Upper lobe of right lung (tissue), 1 donor: ENCODE data around the gene CDK16. TPM values are rescaled to one million over a fixed set of nuclear protein-coding genes. Genes with fewer than 3 reads are reported as not detected.
A peak's percentile ranks its signal among the peaks of the same experiment; 100 is the strongest.

Source experiments
- ATAC-seq: fragments of 200-7000 bp; cut with Tn5 transposase; one replicate; pipeline ENCODE4 v1.9.1; 2020; ENCODE audit warnings: mild to moderate bottlenecking, moderate library complexity
- DNase-seq: peaks from one replicate; pipeline ENCODE4 v3.0.0-alpha.2; 2020
- H3K27ac ChIP-seq: fragments of 200-600 bp; one replicate; pipeline ENCODE4 v1.8.0; 2022
- H3K27me3 ChIP-seq: fragments of 200-600 bp; one replicate; pipeline ENCODE4 v1.8.0; 2022; ENCODE audit warnings: mild to moderate bottlenecking
- H3K36me3 ChIP-seq: fragments of 200-600 bp; one replicate; pipeline ENCODE4 v1.8.0; 2022
- H3K4me1 ChIP-seq: fragments of 200-600 bp; one replicate; pipeline ENCODE4 v1.8.0; 2022
- H3K4me3 ChIP-seq: fragments of 200-600 bp; one replicate; pipeline ENCODE4 v1.8.0; 2022; ENCODE audit warnings: mild to moderate bottlenecking
- H3K9me3 ChIP-seq: fragments of 200-600 bp; one replicate; pipeline ENCODE4 v1.8.0; 2022
- CTCF ChIP-seq: fragments of 200-600 bp; IDR thresholded peaks from one replicate; pipeline ENCODE4 v1.8.0; 2022; ENCODE audit warnings: antibody characterized with exemption
- intact Hi-C: fragments of 100-400 bp; cut with DNase I; formaldehyde crosslinking; loops from one replicate; pipeline ENCODE4 v1.11.0; 2022
- total RNA-seq: library from RNA; stranded (reverse); fragmentation: NEBNext Ultra II Directional; extraction: Animal tissue kit (Norgen Biotek cat#: 25700); gene quantifications from one replicate; pipeline ENCODE4 v1.2.1, GENCODE V29; 2021
- donor health status: DM: no; HTN: yes; CAD: no; lungs with severe emphysema.

Gene CDK16
- total RNA-seq, 1 donor from 2014 or later = 66.4 TPM

GRCh38 chrX:47172549-47172948 is 45.9 kb upstream of the CDK16 start:
- H3K27me3 ChIP-seq = no peaks in the 10 kb centered on the region

GRCh38 chrX:47172971-47173792 is 45.3 kb upstream of the CDK16 start:
- Histone ChIP-seq H3K36me3 (peaks cover 26% of the 10 kb centered on the region), H3K4me1 (no peaks in the 10 kb centered on the region), H3K27me3 (no peaks in the 10 kb centered on the region), H3K27ac (no peak overlapping the region), H3K4me3 (no peak overlapping the region), H3K9me3 (no peaks in the 10 kb centered on the region)
- intact Hi-C loops = no loop called here
- ATAC-seq (no peak), DNase-seq (peak; percentile 16)
- no peak for TF ChIP-seq CTCF

More at GRCh38 chrX:47172549-47172948, 45.9 kb upstream of the CDK16 start:
- Histone ChIP-seq H3K4me1 (no peaks in the 10 kb centered on the region), H3K27ac (no peak overlapping the region), H3K9me3 (no peaks in the 10 kb centered on the region), H3K36me3 (peaks cover 26% of the 10 kb centered on the region), H3K4me3 (no peak overlapping the region)
- ATAC-seq (no peak), DNase-seq (peak; percentile 12)
- intact Hi-C loops = no loop called here
- no peak for TF ChIP-seq CTCF

GRCh38 chrX:47174376-47174775 is 44.1 kb upstream of the CDK16 start:
- intact Hi-C loops = no loop called here
- Histone ChIP-seq H3K4me3 (no peak overlapping the region), H3K27me3 (no peaks in the 10 kb centered on the region), H3K4me1 (no peaks in the 10 kb centered on the region), H3K9me3 (no peaks in the 10 kb centered on the region), H3K36me3 (peaks cover 26% of the 10 kb centered on the region), H3K27ac (no peak overlapping the region)
- DNase-seq (no peak), ATAC-seq (no peak)
- TF ChIP-seq CTCF = no peak

- intact Hi-C loops = no loop called here
- peaks cover 22% of the 10 kb centered on the region for H3K36me3 ChIP-seq
- DNase-seq = no peak
These were observed 43.5 kb upstream of the CDK16 start for GRCh38 chrX:47174846-47175587.

GRCh38 chrX:47175588-47175980 is 42.9 kb upstream of the CDK16 start:
- H3K9me3 ChIP-seq = no peaks in the 10 kb centered on the region
- TF ChIP-seq CTCF = no peak
- H3K36me3 ChIP-seq = peaks cover 28% of the 10 kb centered on the region
- no peak overlapping the region for H3K27ac ChIP-seq
- DNase-seq = no peak
- no peaks in the 10 kb centered on the region for H3K4me1 ChIP-seq
- no peaks in the 10 kb centered on the region for H3K27me3 ChIP-seq
- no peak overlapping the region for H3K4me3 ChIP-seq
- ATAC-seq = no peak
- intact Hi-C loops = no loop called here

More at GRCh38 chrX:47174846-47175587, 43.5 kb upstream of the CDK16 start:
- no peak overlapping the region for H3K4me3 ChIP-seq
- ATAC-seq = no peak
- H3K27ac ChIP-seq = no peak overlapping the region
- no peaks in the 10 kb centered on the region for H3K9me3 ChIP-seq
- no peak for TF ChIP-seq CTCF
- H3K4me1 ChIP-seq = no peaks in the 10 kb centered on the region
- H3K27me3 ChIP-seq = no peaks in the 10 kb centered on the region
